ENCODE measurements around the gene ADAMTSL2.

The ADAMTSL2 gene

GRCh38 chr9:133553123-133553522, 18.6 kb downstream of the ADAMTSL2 start:
- in situ Hi-C loops (cut with HindIII; ENCODE audit: low sequenced_read_pairs) = loop anchor here (25.0 kb wide), 1 partner anchor 109 kb away; no protein-coding TSS in a partner anchor

GRCh38 chr9:133553973-133554713, 19.6 kb downstream of the ADAMTSL2 start:
- in situ Hi-C loops (cut with HindIII; ENCODE audit: low sequenced_read_pairs) = loop anchor here (25.0 kb wide), 1 partner anchor 108 kb away; no protein-coding TSS in a partner anchor

GRCh38 chr9:133554729-133555128, 20.2 kb downstream of the ADAMTSL2 start:
- in situ Hi-C loops (cut with HindIII; ENCODE audit: low sequenced_read_pairs) = loop anchor here (25.0 kb wide), 1 partner anchor 108 kb away; no protein-coding TSS in a partner anchor

- in situ Hi-C loops (cut with HindIII; ENCODE audit: low sequenced_read_pairs) = loop anchor here (25.0 kb wide), 1 partner anchor 106 kb away; no protein-coding TSS in a partner anchor
Observed at GRCh38 chr9:133556354-133556753, 21.9 kb downstream of the ADAMTSL2 start.

- in situ Hi-C loops (cut with HindIII; ENCODE audit: low sequenced_read_pairs) = loop anchor here (25.0 kb wide), 1 partner anchor 105 kb away; no protein-coding TSS in a partner anchor
Observed at GRCh38 chr9:133557581-133557980, 23.1 kb downstream of the ADAMTSL2 start.

GRCh38 chr9:133558191-133559126, 24.0 kb downstream of the ADAMTSL2 start:
- in situ Hi-C loops (cut with HindIII; ENCODE audit: low sequenced_read_pairs) = loop anchor here (25.0 kb wide), 1 partner anchor 104 kb away; no protein-coding TSS in a partner anchor

- in situ Hi-C loops (cut with HindIII; ENCODE audit: low sequenced_read_pairs) = loop anchor here (25.0 kb wide), 1 partner anchor 102 kb away; no protein-coding TSS in a partner anchor
Observed at GRCh38 chr9:133560311-133560710, 25.8 kb downstream of the ADAMTSL2 start.

- in situ Hi-C loops (cut with HindIII; ENCODE audit: low sequenced_read_pairs) = loop anchor here (25.0 kb wide), 1 partner anchor 101 kb away; no protein-coding TSS in a partner anchor
Observed at GRCh38 chr9:133560944-133561343, 26.4 kb downstream of the ADAMTSL2 start.

- in situ Hi-C loops (cut with HindIII; ENCODE audit: low sequenced_read_pairs) = loop anchor here (25.0 kb wide), 1 partner anchor 100 kb away; no protein-coding TSS in a partner anchor
Observed at GRCh38 chr9:133561976-133562554, 27.6 kb downstream of the ADAMTSL2 start.

GRCh38 chr9:133562611-133563290, 28.2 kb downstream of the ADAMTSL2 start:
- in situ Hi-C loops (cut with HindIII; ENCODE audit: low sequenced_read_pairs) = loop anchor here (25.0 kb wide), 1 partner anchor 100 kb away; no protein-coding TSS in a partner anchor

GRCh38 chr9:133563291-133563796, 28.8 kb downstream of the ADAMTSL2 start:
- in situ Hi-C loops (cut with HindIII; ENCODE audit: low sequenced_read_pairs) = loop anchor here (25.0 kb wide), 1 partner anchor 99 kb away; no protein-coding TSS in a partner anchor

GRCh38 chr9:133563814-133564213, 29.3 kb downstream of the ADAMTSL2 start:
- in situ Hi-C loops (cut with HindIII; ENCODE audit: low sequenced_read_pairs) = loop anchor here (25.0 kb wide), 1 partner anchor 98 kb away; no protein-coding TSS in a partner anchor

GRCh38 chr9:133564451-133565116, 30.1 kb downstream of the ADAMTSL2 start:
- in situ Hi-C loops (cut with HindIII; ENCODE audit: low sequenced_read_pairs) = loop anchor here (25.0 kb wide), 1 partner anchor 98 kb away; no protein-coding TSS in a partner anchor

- in situ Hi-C loops (cut with HindIII; ENCODE audit: low sequenced_read_pairs) = loop anchor here (25.0 kb wide), 1 partner anchor 96 kb away; no protein-coding TSS in a partner anchor
Observed at GRCh38 chr9:133566382-133566781, 31.9 kb downstream of the ADAMTSL2 start.

- in situ Hi-C loops (cut with HindIII; ENCODE audit: low sequenced_read_pairs) = loop anchor here (25.0 kb wide), 1 partner anchor 95 kb away; no protein-coding TSS in a partner anchor
Observed at GRCh38 chr9:133566817-133567216, 32.3 kb downstream of the ADAMTSL2 start.

- in situ Hi-C loops (cut with HindIII; ENCODE audit: low sequenced_read_pairs) = loop anchor here (25.0 kb wide), 1 partner anchor 94 kb away; no protein-coding TSS in a partner anchor
Observed at GRCh38 chr9:133568186-133568585, 33.7 kb downstream of the ADAMTSL2 start.

GRCh38 chr9:133569121-133569785, 34.7 kb downstream of the ADAMTSL2 start:
- in situ Hi-C loops (cut with HindIII; ENCODE audit: low sequenced_read_pairs) = loop anchor here (25.0 kb wide), 1 partner anchor 93 kb away; no protein-coding TSS in a partner anchor

Data from DLD1 (cell line).